Vagina (tissue), 2 donors: ENCODE data around the gene GAST. TPM values are rescaled to one million over a fixed set of nuclear protein-coding genes. Genes with fewer than 3 reads are reported as not detected.
A peak's percentile ranks its signal among the peaks of the same experiment; 100 is the strongest.

ENCODE experiments used
- DNase-seq, 2 donors: peaks; one replicate each; pipeline ENCODE4 v3.0.0-alpha.2; 2017; ENCODE audit errors: extremely low spot score in 2 of 2
- H3K27ac ChIP-seq: fragments of 200-600 bp; sonication (generic); one replicate; pipeline ENCODE4 v1.5.1; 2019
- H3K27me3 ChIP-seq: fragments of 200-600 bp; sonication (generic); one replicate; pipeline ENCODE4 v1.5.1; 2019
- H3K36me3 ChIP-seq, 2 donors: fragments of 200-600 bp; sonication (generic); one replicate each; pipeline ENCODE4 v1.5.1; 2017 to 2019
- H3K4me1 ChIP-seq: fragments of 200-600 bp; sonication (generic); one replicate; pipeline ENCODE4 v1.5.1; 2019
- H3K4me3 ChIP-seq, 2 donors: fragments of 200-600 bp; sonication (generic); 1 replicate in 1 of 2; 2 replicates in 1 of 2; pipeline ENCODE4 v1.5.1; 2016 to 2019
- H3K9me3 ChIP-seq: fragments of 200-600 bp; sonication (generic); one replicate; pipeline ENCODE4 v1.5.1; 2019
- POLR2A ChIP-seq, 2 donors: fragments of 450-650 bp; IDR thresholded peaks; one replicate each; pipeline ENCODE4 v1.6.1; 2017; ENCODE audit warnings: antibody characterized with exemption in 2 of 2, mild to moderate bottlenecking in 2 of 2, moderate library complexity in 2 of 2
- POLR2AphosphoS5 ChIP-seq, 2 donors: sonication (generic); formaldehyde crosslinking; IDR thresholded peaks; one replicate each; pipeline ENCODE4 v1.9.0; 2017; ENCODE audit warnings: antibody characterized with exemption in 2 of 2, mild to moderate bottlenecking in 2 of 2, low read depth in 1 of 2; ENCODE audit not compliant: insufficient read depth in 1 of 2
- intact Hi-C: fragments of 100-400 bp; cut with DNase I; formaldehyde crosslinking; loops from one replicate; pipeline ENCODE4 v1.15.1; 2023
- total RNA-seq: library from RNA; depleted of rRNA; stranded (reverse); fragments of >200 nt; gene quantifications from one replicate; pipeline ENCODE4 v1.2.3, GENCODE V29; 2016
- TF ChIP-seq, protein P1 (sequence below), 3 experiments: fragments of 450-650 bp in 2 of 3; fragments of 200-600 bp in 1 of 3; sonication (generic) in 1 of 3; IDR thresholded peaks; one replicate each; pipeline ENCODE4 v1.5.1; 2017 to 2019; ENCODE audit warnings: antibody characterized with exemption in 3 of 3, mild to moderate bottlenecking in 2 of 3, moderate library complexity in 2 of 3

GAST gene, protein sequence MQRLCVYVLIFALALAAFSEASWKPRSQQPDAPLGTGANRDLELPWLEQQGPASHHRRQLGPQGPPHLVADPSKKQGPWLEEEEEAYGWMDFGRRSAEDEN
- not detected for total RNA-seq

DNA sequence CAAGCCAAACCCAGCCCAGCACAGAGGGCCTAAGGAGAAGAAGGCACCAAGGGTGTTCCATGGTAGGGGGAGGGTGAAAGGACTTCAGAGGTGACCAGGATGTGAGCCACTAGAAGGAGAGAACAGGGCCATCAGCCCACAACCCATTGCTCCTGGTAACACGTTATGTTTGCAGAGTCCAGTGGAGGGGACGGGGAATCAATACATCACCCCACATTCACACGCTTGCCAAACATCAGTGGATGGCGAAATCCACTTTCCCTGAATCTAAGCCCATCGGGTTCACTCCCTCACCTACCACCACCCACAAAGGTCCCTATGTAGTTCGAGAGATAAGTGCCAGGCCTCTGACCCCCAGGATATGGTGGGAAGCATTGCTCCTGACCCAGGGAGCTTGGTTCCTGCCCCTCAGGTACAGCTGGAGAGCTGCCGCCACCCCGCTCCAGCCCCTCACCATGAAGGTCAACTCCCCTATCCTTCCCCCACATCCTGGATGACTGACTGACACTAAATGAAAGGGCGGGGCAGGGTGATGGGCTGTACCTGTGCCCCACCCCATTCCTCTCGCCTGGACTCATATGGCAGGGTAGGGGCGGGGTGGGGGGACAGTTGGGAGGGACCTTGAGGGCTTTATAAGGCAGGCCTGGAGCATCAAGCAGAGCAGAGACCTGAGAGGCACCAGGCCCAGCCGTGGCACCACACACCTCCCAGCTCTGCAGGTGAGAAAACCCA, at the start of gene GAST:
TSS of gene GAST (plus strand) at position 663 of the 732 bp plus-strand sequence. CDS start 3,106 bp downstream, outside the sequence.
- no peaks in the 10 kb centered on the region for H3K9me3 ChIP-seq
- H3K27me3 ChIP-seq: no peaks in the 10 kb centered on the region
- H3K36me3 ChIP-seq: no peaks in the 10 kb centered on the region
- no peaks in the 10 kb centered on the region for H3K4me1 ChIP-seq
- intact Hi-C loops: no loop called here
- no peak for DNase-seq
- no peak within 1 kb of the TSS for H3K27ac ChIP-seq
- TF ChIP-seq POLR2A (IDR thresholded peaks at IDR 0.05) (no peak), POLR2AphosphoS5 (IDR thresholded peaks at IDR 0.05; ENCODE audit: insufficient read depth in 1 of 2, low read depth in 1 of 2) (no peak)
- TF ChIP-seq, protein P1, sequence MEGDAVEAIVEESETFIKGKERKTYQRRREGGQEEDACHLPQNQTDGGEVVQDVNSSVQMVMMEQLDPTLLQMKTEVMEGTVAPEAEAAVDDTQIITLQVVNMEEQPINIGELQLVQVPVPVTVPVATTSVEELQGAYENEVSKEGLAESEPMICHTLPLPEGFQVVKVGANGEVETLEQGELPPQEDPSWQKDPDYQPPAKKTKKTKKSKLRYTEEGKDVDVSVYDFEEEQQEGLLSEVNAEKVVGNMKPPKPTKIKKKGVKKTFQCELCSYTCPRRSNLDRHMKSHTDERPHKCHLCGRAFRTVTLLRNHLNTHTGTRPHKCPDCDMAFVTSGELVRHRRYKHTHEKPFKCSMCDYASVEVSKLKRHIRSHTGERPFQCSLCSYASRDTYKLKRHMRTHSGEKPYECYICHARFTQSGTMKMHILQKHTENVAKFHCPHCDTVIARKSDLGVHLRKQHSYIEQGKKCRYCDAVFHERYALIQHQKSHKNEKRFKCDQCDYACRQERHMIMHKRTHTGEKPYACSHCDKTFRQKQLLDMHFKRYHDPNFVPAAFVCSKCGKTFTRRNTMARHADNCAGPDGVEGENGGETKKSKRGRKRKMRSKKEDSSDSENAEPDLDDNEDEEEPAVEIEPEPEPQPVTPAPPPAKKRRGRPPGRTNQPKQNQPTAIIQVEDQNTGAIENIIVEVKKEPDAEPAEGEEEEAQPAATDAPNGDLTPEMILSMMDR (IDR thresholded peaks at IDR 0.05): no peak
- no peak within 1 kb of the TSS for H3K4me3 ChIP-seq

DNA sequence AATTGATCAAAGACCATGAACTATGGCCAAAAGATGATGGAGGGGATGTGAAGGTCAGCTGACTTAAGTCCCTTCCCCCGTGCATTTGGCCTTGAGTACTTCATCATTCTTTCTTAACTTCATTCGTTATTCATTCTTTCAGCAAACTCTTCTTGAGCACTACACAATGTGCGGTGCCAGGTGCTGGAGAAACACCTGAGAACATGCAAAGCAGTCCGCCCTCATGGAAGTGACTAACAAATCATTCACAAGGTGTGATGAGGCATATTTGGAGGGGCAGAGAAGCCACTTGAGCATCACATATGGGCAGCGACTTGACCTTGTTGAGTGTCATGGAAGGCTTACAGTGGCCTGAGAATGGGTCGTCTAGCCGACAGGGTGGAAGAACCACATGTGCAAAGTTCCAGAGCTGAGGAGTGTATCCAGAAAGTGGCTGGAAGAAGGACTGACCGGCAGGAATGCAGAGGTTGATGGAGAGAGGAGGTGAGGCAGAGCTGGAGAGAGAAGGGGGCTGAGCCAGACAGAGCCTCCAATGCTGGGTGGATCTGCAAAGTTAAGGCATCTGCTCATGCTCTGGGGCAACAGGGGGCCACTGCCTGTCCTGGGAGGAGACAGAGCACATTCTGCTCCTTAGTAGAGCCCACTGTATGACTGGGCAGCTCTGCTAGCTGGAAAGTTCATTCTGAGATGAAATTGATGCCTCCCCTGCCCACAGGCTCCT, 48.5 kb upstream of the GAST start:
- no peak overlapping the region for H3K4me3 ChIP-seq
- DNase-seq: no peak
- no peak for TF ChIP-seq POLR2AphosphoS5 (IDR thresholded peaks at IDR 0.05; ENCODE audit: insufficient read depth in 1 of 2, low read depth in 1 of 2)
- no peak for TF ChIP-seq POLR2A (IDR thresholded peaks at IDR 0.05)
- TF ChIP-seq, protein P1 (IDR thresholded peaks at IDR 0.05): no peak
- H3K9me3 ChIP-seq: no peaks in the 10 kb centered on the region
- H3K27ac ChIP-seq: peak overlapping the region; percentile 64
- H3K4me1 ChIP-seq: peaks cover 53% of the 10 kb centered on the region
- no peaks in the 10 kb centered on the region for H3K27me3 ChIP-seq
- no peaks in the 10 kb centered on the region for H3K36me3 ChIP-seq
- intact Hi-C loops: no loop called here

DNA sequence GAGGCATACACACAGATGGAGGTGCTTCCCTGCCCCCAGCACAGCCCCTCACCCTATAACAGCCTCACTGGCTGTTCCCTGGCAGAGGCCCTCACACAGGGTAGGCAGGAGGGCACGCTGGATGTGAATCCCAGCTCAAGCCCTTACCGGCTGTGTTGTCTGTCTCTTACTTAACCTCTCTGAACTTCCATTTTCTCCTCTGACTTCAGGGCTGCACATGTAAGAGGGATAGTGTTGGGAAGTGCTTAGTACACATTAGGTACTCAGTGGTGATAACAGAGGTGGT, 48.0 kb upstream of the GAST start:
- H3K9me3 ChIP-seq: no peaks in the 10 kb centered on the region
- H3K4me1 ChIP-seq: peaks cover 53% of the 10 kb centered on the region
- no peak for DNase-seq
- intact Hi-C loops: no loop called here
- H3K27ac ChIP-seq: peak overlapping the region; percentile 64
- H3K4me3 ChIP-seq: no peak overlapping the region
- TF ChIP-seq, protein P1 (IDR thresholded peaks at IDR 0.05): no peak
- TF ChIP-seq POLR2A (IDR thresholded peaks at IDR 0.05) (no peak), POLR2AphosphoS5 (IDR thresholded peaks at IDR 0.05; ENCODE audit: insufficient read depth in 1 of 2, low read depth in 1 of 2) (no peak)
- no peaks in the 10 kb centered on the region for H3K27me3 ChIP-seq
- no peaks in the 10 kb centered on the region for H3K36me3 ChIP-seq

DNA sequence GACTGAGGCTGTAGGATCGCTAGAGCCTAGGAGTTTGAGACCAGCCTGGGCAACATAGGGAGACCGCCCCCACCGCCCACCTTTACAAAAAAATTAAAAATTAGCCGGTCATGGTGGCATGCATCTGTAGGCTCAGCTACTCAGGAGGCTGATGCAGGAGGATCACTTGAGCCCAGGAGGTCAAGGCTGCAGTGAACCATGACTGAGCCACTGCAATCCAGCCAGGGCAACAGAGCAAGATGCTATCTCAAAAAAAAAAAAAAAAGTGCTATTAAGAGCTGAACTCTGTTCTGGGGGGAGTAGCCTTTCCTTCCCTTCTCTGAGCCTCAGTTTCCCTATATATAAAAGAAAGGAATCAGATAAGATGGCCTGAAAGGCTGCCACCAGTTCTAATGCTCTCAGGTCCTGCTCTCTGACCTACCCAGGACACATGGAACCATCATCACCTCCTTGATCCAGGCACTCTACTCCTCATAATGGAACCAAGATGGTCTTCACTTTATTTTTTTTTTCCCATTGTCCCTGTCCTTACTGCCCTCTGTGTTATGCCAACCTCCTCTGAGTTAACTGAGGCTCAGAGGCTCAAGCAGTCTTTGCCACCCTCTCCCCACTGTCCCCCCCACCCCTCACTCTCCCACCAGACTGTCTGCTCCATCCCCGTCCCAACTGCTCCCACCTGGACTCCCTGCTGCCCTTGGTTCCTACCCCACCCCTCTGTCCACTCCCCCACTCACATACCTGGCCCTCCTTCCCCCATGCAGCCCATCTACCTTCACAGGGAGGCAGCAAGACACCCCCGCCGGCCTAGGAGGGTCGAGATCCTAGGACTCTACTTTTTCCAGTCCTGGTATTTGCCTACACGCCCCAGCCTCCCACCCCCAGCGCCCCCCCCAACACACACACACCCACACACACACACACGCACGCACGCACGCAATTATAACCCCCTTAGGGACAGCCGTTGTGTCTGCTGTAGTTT, 47.3 kb upstream of the GAST start:
- H3K4me3 ChIP-seq: peak overlapping the region; percentile 52 to 62
- H3K36me3 ChIP-seq: no peaks in the 10 kb centered on the region
- TF ChIP-seq POLR2A (IDR thresholded peaks at IDR 0.05) (no peak), POLR2AphosphoS5 (IDR thresholded peaks at IDR 0.05; ENCODE audit: insufficient read depth in 1 of 2, low read depth in 1 of 2) (no peak)
- TF ChIP-seq, protein P1 (IDR thresholded peaks at IDR 0.05): no peak
- H3K27me3 ChIP-seq: no peaks in the 10 kb centered on the region
- H3K27ac ChIP-seq: peak overlapping the region; percentile 97
- intact Hi-C loops: no loop called here
- peaks cover 46% of the 10 kb centered on the region for H3K4me1 ChIP-seq
- DNase-seq: no peak
- H3K9me3 ChIP-seq: no peaks in the 10 kb centered on the region
